ENCODE data around the gene IRF2. TPM values are rescaled to one million over a fixed set of nuclear protein-coding genes. Genes with fewer than 3 reads are reported as not detected.
A peak's percentile ranks its signal among the peaks of the same experiment; 100 is the strongest.

IRF2 gene
- total RNA-seq, 2 donors from 2014 or later = 33.5 to 37.2 TPM

DNA sequence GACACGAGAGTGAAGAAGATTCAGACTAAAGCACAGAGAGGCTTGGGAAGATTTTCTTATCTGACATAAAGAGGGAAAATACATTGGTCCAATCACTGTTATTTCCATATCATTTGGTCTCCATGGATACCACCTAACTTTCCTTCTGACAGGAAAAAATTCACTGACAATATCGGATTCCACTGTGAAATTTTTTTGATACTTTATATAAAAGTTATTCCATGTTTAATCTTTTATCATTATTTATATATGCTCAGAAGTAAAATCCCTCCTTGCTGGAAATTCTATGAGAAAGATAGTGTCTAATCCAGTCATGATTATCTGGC, 3.6 kb downstream of the IRF2 start:
- Mint-ChIP-seq H3K27ac (peak overlapping the region; percentile 67), H3K36me3 (ENCODE audit: low read depth) (peaks cover 10% of the 10 kb centered on the region), H3K4me1 (peaks cover 42% of the 10 kb centered on the region), H3K4me3 (peak overlapping the region; percentile 21), H3K27me3 (no peaks in the 10 kb centered on the region)
- DNase-seq = no peak
- no peak for ATAC-seq
- no peaks in the 10 kb centered on the region for H3K9me3 ChIP-seq (ENCODE audit: control insufficient read depth, low read length, poor library complexity, severe bottlenecking)

DNA sequence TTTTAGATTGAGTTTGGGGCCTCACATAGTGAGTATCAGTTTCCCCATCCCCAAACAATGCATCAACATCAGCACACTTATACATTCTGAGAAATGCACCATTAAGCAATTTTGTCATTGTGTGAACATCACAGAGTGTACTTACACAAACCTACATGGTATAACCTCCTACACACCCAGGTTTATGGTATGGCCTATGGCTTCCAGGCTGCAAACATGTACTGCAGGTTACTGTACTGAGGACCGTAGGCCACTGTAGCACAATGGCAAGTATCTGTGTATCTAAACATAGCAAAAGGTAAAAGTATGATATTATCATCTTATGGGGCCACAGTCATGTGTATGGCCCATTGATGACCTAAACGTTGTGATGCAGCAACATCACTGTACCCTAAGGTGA, 7.7 kb downstream of the IRF2 start:
- Mint-ChIP-seq H3K4me1 (peaks cover 39% of the 10 kb centered on the region), H3K27ac (peak overlapping the region; percentile 82), H3K36me3 (ENCODE audit: low read depth) (peaks cover 3% of the 10 kb centered on the region), H3K4me3 (no peak overlapping the region), H3K27me3 (no peaks in the 10 kb centered on the region)
- no peaks in the 10 kb centered on the region for H3K9me3 ChIP-seq (ENCODE audit: control insufficient read depth, low read length, poor library complexity, severe bottlenecking)
- DNase-seq (no peak), ATAC-seq (no peak)

DNA sequence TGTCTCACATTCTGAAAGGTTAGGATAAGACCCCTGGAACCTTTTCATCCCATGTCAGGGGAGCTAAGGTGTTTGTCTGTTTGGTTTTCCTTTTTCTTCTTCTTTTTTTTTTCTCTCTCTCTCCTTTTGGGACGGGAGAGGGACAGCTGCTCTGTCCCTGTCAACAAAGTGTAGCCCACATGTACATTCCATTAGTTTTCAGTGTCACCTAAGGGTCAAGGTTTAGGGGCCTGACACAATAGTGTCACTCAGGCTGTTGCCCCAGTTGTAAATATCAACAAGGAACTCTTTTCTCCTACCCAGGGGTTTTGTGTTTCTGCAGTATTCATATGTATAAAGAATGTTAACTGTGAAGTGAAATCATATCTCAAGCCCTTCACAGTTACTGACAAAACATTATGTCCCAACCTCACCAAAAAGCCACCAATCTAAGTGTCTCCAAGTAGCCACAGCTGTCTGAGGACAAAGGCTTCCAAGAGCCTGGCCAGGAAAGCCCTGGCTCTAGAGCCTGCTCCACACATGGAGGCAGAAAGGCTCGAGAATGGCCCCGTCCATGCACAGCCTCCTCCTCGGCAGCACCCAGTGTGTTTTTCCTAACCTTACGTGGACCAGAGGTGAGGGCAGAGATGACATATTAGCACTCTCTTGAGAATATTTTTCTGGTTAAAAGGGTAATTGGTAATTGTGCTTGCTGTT, 9.4 kb downstream of the IRF2 start:
- ATAC-seq (no peak), DNase-seq (no peak)
- H3K36me3 Mint-ChIP-seq (ENCODE audit: low read depth) = peaks cover 3% of the 10 kb centered on the region
- no peaks in the 10 kb centered on the region for H3K27me3 Mint-ChIP-seq
- no peak overlapping the region for H3K4me3 Mint-ChIP-seq
- peak overlapping the region; percentile 56 for H3K27ac Mint-ChIP-seq
- H3K4me1 Mint-ChIP-seq = peaks cover 46% of the 10 kb centered on the region
- no peaks in the 10 kb centered on the region for H3K9me3 ChIP-seq (ENCODE audit: control insufficient read depth, low read length, poor library complexity, severe bottlenecking)

DNA sequence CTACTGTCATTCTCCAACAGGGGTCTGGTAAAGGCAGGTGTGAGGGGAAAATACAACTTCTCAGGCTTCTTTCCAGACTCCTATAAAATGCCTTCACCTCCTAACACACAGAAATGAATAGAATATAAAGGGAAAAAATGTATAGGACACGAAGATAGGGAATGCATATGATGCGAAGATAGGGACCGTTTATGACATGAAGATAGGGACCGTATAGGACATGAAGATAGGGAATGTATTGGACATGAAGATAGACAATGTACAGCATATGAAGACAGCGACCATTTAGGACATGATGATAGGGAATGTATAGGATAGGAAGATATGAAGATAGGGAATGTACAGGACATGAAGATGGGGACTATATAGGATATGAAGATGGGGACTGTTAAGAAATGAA, 10.5 kb downstream of the IRF2 start:
- Mint-ChIP-seq H3K4me1 (peaks cover 54% of the 10 kb centered on the region), H3K36me3 (ENCODE audit: low read depth) (peaks cover 3% of the 10 kb centered on the region), H3K27ac (no peak overlapping the region), H3K27me3 (no peaks in the 10 kb centered on the region), H3K4me3 (no peak overlapping the region)
- H3K9me3 ChIP-seq (ENCODE audit: control insufficient read depth, low read length, poor library complexity, severe bottlenecking) = no peaks in the 10 kb centered on the region
- no peak for DNase-seq
- no peak for ATAC-seq

DNA sequence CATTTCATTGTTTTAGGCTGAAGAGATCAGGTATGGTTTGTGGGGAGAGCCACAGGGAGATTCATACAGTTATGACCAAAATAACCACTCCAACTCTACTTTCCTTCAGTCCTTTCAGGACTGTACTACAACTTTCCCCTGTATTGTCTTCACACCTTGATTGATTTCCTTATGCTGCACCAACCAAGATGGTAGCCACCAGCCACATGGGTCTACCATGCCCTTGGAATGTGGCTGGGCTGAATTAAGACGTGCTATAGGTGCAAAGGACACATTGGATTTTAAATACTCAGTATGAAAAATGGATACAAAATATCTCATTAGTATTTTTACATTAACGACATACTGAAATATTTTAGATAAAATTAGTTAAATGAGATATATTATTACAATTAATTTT, 11.2 kb downstream of the IRF2 start:
- no peak overlapping the region for H3K4me3 Mint-ChIP-seq

DNA sequence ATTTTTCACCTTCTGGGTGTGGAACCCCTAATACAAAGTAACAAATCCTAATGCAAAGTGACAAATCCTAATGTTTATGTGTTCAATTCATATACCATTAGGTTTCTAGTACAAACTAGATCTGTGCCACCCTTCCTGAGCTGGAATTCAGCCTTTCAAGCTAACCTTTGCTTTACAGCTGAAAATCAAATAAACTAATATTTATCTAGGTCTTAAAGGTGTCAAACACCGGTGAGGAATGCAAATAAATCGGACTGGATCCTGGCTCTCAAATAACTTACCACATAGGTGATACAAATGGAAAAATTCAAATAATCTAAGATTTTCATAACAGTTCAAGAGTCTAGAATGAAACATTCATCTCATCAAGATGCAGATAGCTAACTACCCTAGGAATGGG, 11.6 kb downstream of the IRF2 start:
- ATAC-seq (no peak), DNase-seq (no peak)
- Mint-ChIP-seq H3K4me1 (peaks cover 57% of the 10 kb centered on the region), H3K27ac (peak overlapping the region; percentile 91), H3K4me3 (no peak overlapping the region), H3K36me3 (ENCODE audit: low read depth) (peaks cover 3% of the 10 kb centered on the region), H3K27me3 (no peaks in the 10 kb centered on the region)
- no peaks in the 10 kb centered on the region for H3K9me3 ChIP-seq (ENCODE audit: control insufficient read depth, low read length, poor library complexity, severe bottlenecking)

More for the DNA sequence above, 11.2 kb downstream of the IRF2 start:
- DNase-seq = no peak
- Mint-ChIP-seq H3K27me3 (no peaks in the 10 kb centered on the region), H3K36me3 (ENCODE audit: low read depth) (peaks cover 3% of the 10 kb centered on the region), H3K4me1 (peaks cover 56% of the 10 kb centered on the region), H3K27ac (peak overlapping the region; percentile 91)
- no peaks in the 10 kb centered on the region for H3K9me3 ChIP-seq (ENCODE audit: control insufficient read depth, low read length, poor library complexity, severe bottlenecking)
- no peak for ATAC-seq

DNA sequence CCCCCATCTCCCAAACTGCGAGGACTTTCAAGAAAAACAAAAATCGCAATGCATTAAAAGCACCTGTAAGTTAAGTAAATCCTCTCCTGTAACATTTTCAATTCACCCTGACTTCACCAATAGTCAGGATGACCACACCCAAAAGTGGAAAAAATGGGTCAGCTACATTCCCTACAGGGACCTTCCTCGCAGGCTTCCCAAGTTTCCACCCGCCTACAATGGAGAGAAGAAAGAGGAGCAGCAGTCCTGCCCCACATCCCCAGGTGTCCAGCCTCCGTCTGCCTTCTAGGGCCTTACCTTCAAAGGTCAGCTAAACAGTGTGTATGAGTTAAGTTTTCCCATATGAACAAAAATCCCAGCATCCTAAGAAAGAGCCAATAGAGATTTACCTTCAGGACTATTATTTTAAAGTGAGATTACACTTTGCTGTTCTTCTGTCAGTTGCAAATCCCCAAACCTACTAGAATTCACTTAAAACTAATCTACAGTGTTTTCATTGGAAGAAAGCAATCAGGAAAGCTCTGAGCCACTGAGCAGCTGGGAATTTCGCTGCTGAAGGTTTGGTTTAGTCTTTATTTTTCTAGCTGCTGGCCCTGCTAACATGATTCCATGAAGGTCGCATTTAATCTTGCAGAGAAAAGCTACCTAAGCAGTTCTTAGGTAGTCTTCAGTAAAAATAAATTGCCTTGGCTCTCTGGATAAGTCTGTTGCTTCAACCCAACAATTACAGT, 12.5 kb downstream of the IRF2 start:
- no peaks in the 10 kb centered on the region for H3K9me3 ChIP-seq (ENCODE audit: control insufficient read depth, low read length, poor library complexity, severe bottlenecking)
- peak overlapping the region; percentile 91 for H3K27ac Mint-ChIP-seq
- no peaks in the 10 kb centered on the region for H3K36me3 Mint-ChIP-seq (ENCODE audit: low read depth)
- DNase-seq (no peak), ATAC-seq (no peak)
- H3K4me1 Mint-ChIP-seq = peaks cover 56% of the 10 kb centered on the region
- no peaks in the 10 kb centered on the region for H3K27me3 Mint-ChIP-seq
- no peak overlapping the region for H3K4me3 Mint-ChIP-seq

DNA sequence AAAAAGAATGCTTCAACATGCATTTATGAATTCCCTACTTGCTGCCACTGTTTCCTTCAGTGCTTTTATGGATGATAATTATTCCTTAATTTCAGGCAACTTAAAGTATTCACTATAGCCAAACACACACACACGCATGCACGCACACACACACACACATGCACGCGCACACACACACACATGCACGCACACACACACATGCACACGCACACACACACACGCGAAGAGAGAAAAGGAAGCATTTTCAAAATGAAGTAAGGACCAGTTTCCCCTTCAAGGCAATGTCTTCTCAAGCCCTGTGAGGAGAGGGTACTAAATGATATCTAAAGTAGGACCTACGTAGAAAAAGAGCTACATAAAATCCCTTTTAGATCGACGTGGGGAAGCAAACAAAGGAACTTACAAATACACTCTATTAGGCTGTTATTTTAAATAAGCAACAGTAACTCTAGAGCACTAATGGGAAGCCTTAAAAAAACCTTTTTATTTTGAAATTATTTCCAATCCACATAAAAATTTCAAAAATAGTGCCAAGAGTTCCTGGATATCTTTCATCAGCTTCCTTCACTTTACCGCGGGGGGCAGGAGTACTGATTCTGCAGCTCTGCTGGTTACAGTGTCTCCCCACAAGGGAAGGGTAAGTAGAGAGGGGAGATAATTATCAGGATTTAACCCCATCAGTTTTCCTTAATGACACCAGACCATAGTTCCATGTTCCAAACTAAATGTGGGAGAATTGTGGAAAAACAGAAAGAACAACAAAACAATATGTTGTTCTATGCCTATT, 13.7 kb downstream of the IRF2 start:
- ATAC-seq = peak; percentile 53
- H3K27me3 Mint-ChIP-seq = no peaks in the 10 kb centered on the region
- no peaks in the 10 kb centered on the region for H3K9me3 ChIP-seq (ENCODE audit: control insufficient read depth, low read length, poor library complexity, severe bottlenecking)
- no peak for DNase-seq
- H3K27ac Mint-ChIP-seq = peak overlapping the region; percentile 91
- no peaks in the 10 kb centered on the region for H3K36me3 Mint-ChIP-seq (ENCODE audit: low read depth)
- peaks cover 59% of the 10 kb centered on the region for H3K4me1 Mint-ChIP-seq
- peak overlapping the region; percentile 19 for H3K4me3 Mint-ChIP-seq

DNA sequence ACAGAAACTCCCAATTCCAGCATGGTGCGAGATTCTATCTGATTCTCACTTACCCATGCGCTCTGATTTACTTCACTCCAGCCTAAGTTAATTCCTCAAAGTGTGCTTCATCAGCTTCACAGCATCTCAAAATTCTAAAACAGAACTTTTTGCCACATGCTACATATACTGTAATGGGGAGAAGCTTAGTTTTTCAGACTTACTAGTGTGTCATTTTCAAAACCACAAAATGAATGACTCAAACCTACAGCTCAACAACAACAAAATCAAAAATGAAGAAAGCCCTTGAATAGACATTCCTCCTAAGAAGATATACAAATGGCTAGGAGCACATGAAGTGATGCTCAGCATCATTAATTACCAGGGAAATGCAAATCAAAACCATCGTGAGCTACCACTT, 14.9 kb downstream of the IRF2 start:
- H3K27me3 Mint-ChIP-seq = no peaks in the 10 kb centered on the region
- H3K27ac Mint-ChIP-seq = peak overlapping the region; percentile 91
- no peaks in the 10 kb centered on the region for H3K36me3 Mint-ChIP-seq (ENCODE audit: low read depth)
- peaks cover 64% of the 10 kb centered on the region for H3K4me1 Mint-ChIP-seq
- peak overlapping the region; percentile 7 for H3K4me3 Mint-ChIP-seq
- DNase-seq (no peak), ATAC-seq (peak; percentile 57)
- no peaks in the 10 kb centered on the region for H3K9me3 ChIP-seq (ENCODE audit: control insufficient read depth, low read length, poor library complexity, severe bottlenecking)

DNA sequence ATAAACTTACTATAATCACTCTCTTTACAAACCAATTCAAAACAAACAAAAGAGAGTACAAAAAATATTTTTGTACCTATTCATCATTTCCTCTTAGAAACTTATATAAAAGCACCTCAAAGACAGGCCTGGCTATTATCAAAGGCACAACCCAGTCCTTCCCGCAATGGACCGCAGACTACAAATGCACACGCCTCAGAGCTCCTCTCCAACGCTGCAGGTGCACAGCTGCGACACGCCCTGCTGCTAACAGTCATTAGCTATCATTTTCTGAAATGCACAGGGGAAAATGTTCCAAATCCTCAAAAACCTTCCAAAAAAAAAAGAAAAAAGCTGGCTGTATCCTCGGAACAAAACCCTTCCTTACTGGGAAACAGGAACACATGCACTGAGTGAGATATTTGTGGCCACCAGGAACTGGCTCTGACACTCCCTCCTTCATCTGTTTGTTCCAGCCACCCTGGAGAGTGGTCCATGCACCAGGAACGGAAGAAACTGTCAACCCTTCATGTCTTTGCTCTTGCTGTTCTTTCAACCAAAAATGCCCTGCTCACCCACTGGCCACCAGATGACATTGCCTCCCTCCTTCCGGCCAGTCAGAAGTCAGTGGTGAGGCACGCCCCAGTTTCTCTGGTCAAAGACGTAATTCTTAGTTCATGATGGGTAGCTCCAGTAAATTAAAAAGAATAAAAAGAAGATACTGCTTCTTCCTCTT, 16.7 kb downstream of the IRF2 start:
- Mint-ChIP-seq H3K27ac (peak overlapping the region; percentile 91), H3K4me3 (no peak overlapping the region), H3K27me3 (no peaks in the 10 kb centered on the region), H3K4me1 (peaks cover 62% of the 10 kb centered on the region), H3K36me3 (ENCODE audit: low read depth) (no peaks in the 10 kb centered on the region)
- ATAC-seq (no peak), DNase-seq (no peak)
- no peaks in the 10 kb centered on the region for H3K9me3 ChIP-seq (ENCODE audit: control insufficient read depth, low read length, poor library complexity, severe bottlenecking)

DNA sequence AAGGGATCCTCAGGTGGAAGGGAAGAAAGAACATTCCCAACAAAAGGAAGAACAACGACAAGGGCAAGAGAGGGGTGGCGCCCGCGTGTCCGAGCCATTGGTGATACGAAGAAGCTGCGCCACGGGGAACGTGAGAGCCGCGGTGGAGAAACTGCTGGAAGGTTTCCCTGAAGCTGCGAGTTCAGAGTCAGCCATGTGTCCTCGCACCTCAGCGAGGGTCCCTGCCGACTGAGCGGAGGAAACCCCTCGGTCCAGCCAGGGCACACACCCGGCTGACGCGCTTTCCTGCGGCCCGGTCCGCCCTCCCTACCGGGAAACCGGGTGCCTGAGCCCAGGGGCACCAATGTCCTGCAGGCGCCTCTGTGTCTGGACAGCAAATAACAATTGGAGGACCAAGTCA, 18.0 kb downstream of the IRF2 start:
- no peaks in the 10 kb centered on the region for H3K9me3 ChIP-seq (ENCODE audit: control insufficient read depth, low read length, poor library complexity, severe bottlenecking)
- Mint-ChIP-seq H3K27me3 (no peaks in the 10 kb centered on the region), H3K36me3 (ENCODE audit: low read depth) (no peaks in the 10 kb centered on the region), H3K27ac (peak overlapping the region; percentile 91), H3K4me3 (no peak overlapping the region), H3K4me1 (peaks cover 58% of the 10 kb centered on the region)
- ATAC-seq = no peak
- no peak for DNase-seq

DNA sequence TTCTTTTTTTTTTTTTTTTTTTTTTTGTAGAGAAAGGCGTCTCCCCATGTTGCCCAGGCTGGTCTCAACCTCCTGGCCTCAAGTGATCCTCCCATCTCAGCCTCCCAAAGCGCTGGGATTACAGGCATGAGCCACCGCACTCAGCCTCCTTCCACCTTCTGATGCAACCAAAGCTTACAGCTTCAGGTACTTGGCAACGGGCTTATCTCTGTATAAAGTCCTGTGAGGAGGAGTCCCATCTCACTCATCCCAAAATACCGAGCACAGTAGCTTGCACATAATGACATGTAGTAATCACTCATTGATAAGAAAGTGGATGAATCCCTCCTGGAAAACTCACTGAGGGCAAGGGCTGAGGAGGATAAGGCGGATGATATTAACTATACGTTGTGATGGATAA, 19.1 kb downstream of the IRF2 start:
- Mint-ChIP-seq H3K27ac (peak overlapping the region; percentile 91), H3K36me3 (ENCODE audit: low read depth) (no peaks in the 10 kb centered on the region)
- ATAC-seq = no peak

More for the DNA sequence above, 19.1 kb downstream of the IRF2 start:
- H3K4me3 Mint-ChIP-seq = no peak overlapping the region
- H3K27me3 Mint-ChIP-seq = no peaks in the 10 kb centered on the region
- peaks cover 60% of the 10 kb centered on the region for H3K4me1 Mint-ChIP-seq
- no peak for DNase-seq
- H3K9me3 ChIP-seq (ENCODE audit: control insufficient read depth, low read length, poor library complexity, severe bottlenecking) = no peaks in the 10 kb centered on the region

Measured in T-helper 17 cell (primary cell).